Stimulated activated CD4-positive, alpha-beta T cell treated with anti-CD3 and anti-CD28 coated beads, Interleukin-1b, Interleukin-23, amount 100 ng/mL, for 4 hours (primary cell): Measurements from ENCODE around the gene HSPB6.
A peak's percentile ranks its signal among the peaks of the same experiment; 100 is the strongest.

Experiments used
- DNase-seq, 2 donors: peaks; one replicate each; pipeline ENCODE4 v3.0.0-alpha.2; 2020; ENCODE audit warnings: low read depth in 2 of 2

Gene HSPB6

GRCh38 chr19:35746087-35746462 is 10.8 kb downstream of the HSPB6 start:
- no peak for DNase-seq

- peak; percentile 87 to 93 for DNase-seq
Observed at GRCh38 chr19:35745328-35746086, 11.3 kb downstream of the HSPB6 start, which contains the start of the genes PSENEN and U2AF1L4. Gene PSENEN, plus strand, starts transcription at chr19:35745651. Its CDS starts 280 bp downstream, at chr19:35745931. Gene U2AF1L4, minus strand, starts transcription at chr19:35745418. Its CDS starts 27 bp downstream, at chr19:35745391.

GRCh38 chr19:35744430-35745327 is 12.2 kb downstream of the HSPB6 start:
- peak; percentile 81 to 87 for DNase-seq

GRCh38 chr19:35743640-35744429 is 13.0 kb downstream of the HSPB6 start:
- no peak for DNase-seq

GRCh38 chr19:35742121-35742724 is 14.6 kb downstream of the HSPB6 start, which contains the start of gene IGFLR1:
Gene IGFLR1, minus strand, starts transcription at chr19:35742452. Its CDS starts 1,272 bp downstream, at chr19:35741180.
- DNase-seq, result peak; percentile 39 to 48

GRCh38 chr19:35741203-35741515 is 15.7 kb downstream of the HSPB6 start:
- no peak for DNase-seq

- DNase-seq, result peak; percentile 88 to 93
Observed at GRCh38 chr19:35740423-35741202, 16.2 kb downstream of the HSPB6 start.

- no peak for DNase-seq
Observed at GRCh38 chr19:35740108-35740422, 16.8 kb downstream of the HSPB6 start.

- no peak for DNase-seq
Observed at GRCh38 chr19:35739275-35740107, 17.3 kb downstream of the HSPB6 start.

- DNase-seq, result no peak
Observed at GRCh38 chr19:35738887-35739229, 18.0 kb downstream of the HSPB6 start.

GRCh38 chr19:35738021-35738886 is 18.6 kb downstream of the HSPB6 start:
- no peak for DNase-seq

GRCh38 chr19:35736913-35737886 is 19.6 kb downstream of the HSPB6 start:
- no peak for DNase-seq

GRCh38 chr19:35734889-35735288 is 21.9 kb downstream of the HSPB6 start:
- DNase-seq, result no peak

- DNase-seq, result no peak
Observed at GRCh38 chr19:35734273-35734672, 22.6 kb downstream of the HSPB6 start.

- no peak for DNase-seq
Observed at GRCh38 chr19:35733180-35734125, 23.4 kb downstream of the HSPB6 start.

GRCh38 chr19:35732540-35733179 is 24.2 kb downstream of the HSPB6 start:
- DNase-seq, result no peak
